H9 (cell line): ENCODE data around the gene NCOR2. TPM values are rescaled to one million over a fixed set of nuclear protein-coding genes. Genes with fewer than 3 reads are reported as not detected.

ENCODE experiments used
- DNase-seq: peaks from one replicate; pipeline ENCODE4 v3.0.0-alpha.2; 2017
- H2AFZ ChIP-seq: one replicate; pipeline ENCODE4 v1.6.1; 2013; ENCODE audit warnings: mild to moderate bottlenecking, low read length, control low read depth, moderate library complexity
- H2AK5ac ChIP-seq: 2 replicates; pipeline ENCODE4 v1.6.1; 2013; ENCODE audit warnings: low read length, control low read depth, mixed read lengths; ENCODE audit not compliant: insufficient read length
- H2BK120ac ChIP-seq: one replicate; pipeline ENCODE4 v1.6.1; 2013; ENCODE audit warnings: low read depth, mild to moderate bottlenecking, low read length, control low read depth, inconsistent platforms; ENCODE audit not compliant: poor library complexity, severe bottlenecking
- H2BK12ac ChIP-seq: 2 replicates; pipeline ENCODE4 v1.6.1; 2013; ENCODE audit warnings: low read length, control low read depth, mixed read lengths, low read depth; ENCODE audit not compliant: insufficient read length
- H2BK15ac ChIP-seq: 2 replicates; pipeline ENCODE4 v1.6.1; 2013; ENCODE audit warnings: low read depth, low read length, control low read depth
- H2BK20ac ChIP-seq: one replicate; pipeline ENCODE4 v1.6.1; 2013; ENCODE audit warnings: low read depth, mild to moderate bottlenecking, low read length, control low read depth, inconsistent platforms; ENCODE audit not compliant: poor library complexity, severe bottlenecking
- H2BK5ac ChIP-seq: 2 replicates; pipeline ENCODE4 v1.6.1; 2013; ENCODE audit warnings: low read length, control low read depth, mixed read lengths; ENCODE audit not compliant: insufficient read length
- H3K14ac ChIP-seq: 2 replicates; pipeline ENCODE4 v1.6.1; 2013; ENCODE audit warnings: low read length, control low read depth; ENCODE audit not compliant: insufficient read depth
- H3K18ac ChIP-seq: 2 replicates; pipeline ENCODE4 v1.6.1; 2013; ENCODE audit warnings: low read depth, mild to moderate bottlenecking, mixed read lengths, low read length, control low read depth; ENCODE audit not compliant: insufficient read length
- H3K23ac ChIP-seq: 2 replicates; pipeline ENCODE4 v1.6.1; 2013; ENCODE audit warnings: low read length, control low read depth, mixed read lengths, low read depth; ENCODE audit not compliant: insufficient read length
- H3K23me2 ChIP-seq: 2 replicates; pipeline ENCODE4 v1.6.1; 2013; ENCODE audit warnings: low read depth, mild to moderate bottlenecking, mixed read lengths, low read length, control low read depth; ENCODE audit not compliant: insufficient read length, poor library complexity, severe bottlenecking
- H3K27ac ChIP-seq: 2 replicates; pipeline ENCODE4 v1.5.1; 2013; ENCODE audit warnings: low read length, control low read depth, mixed read lengths, low read depth; ENCODE audit not compliant: insufficient read length
- H3K27me3 ChIP-seq: 2 replicates; pipeline ENCODE4 v1.6.1; 2013; ENCODE audit warnings: low read length, control low read depth, inconsistent platforms; ENCODE audit not compliant: insufficient read depth
- H3K4ac ChIP-seq: 2 replicates; pipeline ENCODE4 v1.6.1; 2013; ENCODE audit warnings: low read depth, mild to moderate bottlenecking, control low read depth, inconsistent platforms, low read length, moderate library complexity
- H3K4me1 ChIP-seq: 2 replicates; pipeline ENCODE4 v1.6.1; 2013; ENCODE audit warnings: low read length, control low read depth, inconsistent platforms; ENCODE audit not compliant: insufficient read depth
- H3K4me2 ChIP-seq: 2 replicates; pipeline ENCODE4 v1.6.1; 2013; ENCODE audit warnings: low read length, control low read depth, mixed read lengths; ENCODE audit not compliant: insufficient read length, insufficient read depth
- H3K56ac ChIP-seq: 2 replicates; pipeline ENCODE4 v1.6.1; 2013; ENCODE audit warnings: low read depth, mild to moderate bottlenecking, mixed read lengths, low read length, control low read depth; ENCODE audit not compliant: insufficient read length
- H3K79me1 ChIP-seq: 2 replicates; pipeline ENCODE4 v1.6.1; 2013; ENCODE audit warnings: low read depth, mild to moderate bottlenecking, moderate library complexity, low read length, control low read depth, inconsistent platforms; ENCODE audit not compliant: insufficient read depth, poor library complexity, severe bottlenecking
- H3K79me2 ChIP-seq: 2 replicates; pipeline ENCODE4 v1.6.1; 2013; ENCODE audit warnings: low read length, control low read depth, inconsistent platforms; ENCODE audit not compliant: insufficient read depth
- H3K9ac ChIP-seq: 2 replicates; pipeline ENCODE4 v1.6.1; 2013; ENCODE audit warnings: low read length, control low read depth, mixed read lengths; ENCODE audit not compliant: insufficient read length; ENCODE audit errors: extremely low read depth
- H3K9me3 ChIP-seq: one replicate; pipeline ENCODE4 v1.6.1; 2013; ENCODE audit warnings: low read depth, low read length, inconsistent platforms; ENCODE audit not compliant: control insufficient read depth
- H3T11ph ChIP-seq: one replicate; pipeline ENCODE4 v1.6.1; 2013; ENCODE audit warnings: mild to moderate bottlenecking, low read length, control low read depth, inconsistent platforms
- H4K20me1 ChIP-seq: one replicate; pipeline ENCODE4 v1.6.1; 2013; ENCODE audit not compliant: control insufficient read depth, insufficient read length, insufficient read depth
- H4K5ac ChIP-seq: 2 replicates; pipeline ENCODE4 v1.6.1; 2013; ENCODE audit warnings: low read depth, mild to moderate bottlenecking, mixed read lengths, low read length, control low read depth; ENCODE audit not compliant: insufficient read length
- H4K8ac ChIP-seq: replicated peaks from 2 replicates; pipeline ENCODE4 v1.6.1; 2013; ENCODE audit warnings: low read length, control low read depth, mixed read lengths, low read depth; ENCODE audit not compliant: insufficient read length
- H4K91ac ChIP-seq: 2 replicates; pipeline ENCODE4 v1.6.1; 2013; ENCODE audit warnings: low read depth, mild to moderate bottlenecking, moderate library complexity, mixed read lengths, low read length, control low read depth; ENCODE audit not compliant: insufficient read length
- H3K27ac Mint-ChIP-seq, 3 experiments: 2 replicates in 2 of 3; 3 replicates in 1 of 3; pipeline ENCODE4 v1.8.0; 2020 to 2021; ENCODE audit warnings: mixed read lengths in 3 of 3, mild to moderate bottlenecking in 1 of 3, moderate library complexity in 1 of 3
- H3K27me3 Mint-ChIP-seq: 2 replicates; pipeline ENCODE4 v1.8.0; 2021; ENCODE audit warnings: low read depth, mild to moderate bottlenecking, moderate library complexity, mixed read lengths
- H3K36me3 Mint-ChIP-seq, 3 experiments: 2 replicates in 2 of 3; 3 replicates in 1 of 3; pipeline ENCODE4 v1.8.0; 2020 to 2021; ENCODE audit warnings: low read depth in 3 of 3, mixed read lengths in 3 of 3; ENCODE audit not compliant: insufficient read depth in 1 of 3
- H3K4me1 Mint-ChIP-seq, 2 experiments: 2 replicates each; pipeline ENCODE4 v1.8.0; 2020; ENCODE audit warnings: mixed read lengths in 2 of 2
- H3K4me3 Mint-ChIP-seq, 2 experiments: 2 replicates in 1 of 2; 3 replicates in 1 of 2; pipeline ENCODE4 v1.8.0; 2020 to 2021; ENCODE audit warnings: mild to moderate bottlenecking in 2 of 2, mixed read lengths in 2 of 2, moderate library complexity in 1 of 2
- H3K9me3 Mint-ChIP-seq, 2 experiments: 2 replicates in 1 of 2; 3 replicates in 1 of 2; pipeline ENCODE4 v1.8.0; 2020; ENCODE audit warnings: mild to moderate bottlenecking in 2 of 2, mixed read lengths in 2 of 2, moderate library complexity in 1 of 2
- WGBS: extraction: QIAGEN DNeasy Blood & Tissue Kit; methylation state at CpG from one replicate; pipeline ENCODE4 v1.1.7; 2013; ENCODE audit warnings: missing lambda C conversion rate, low lambda C conversion rate, mixed read lengths; ENCODE audit not compliant: insufficient read length; ENCODE audit errors: extremely low coverage; 5-methylcytosine and 5-hydroxymethylcytosine counted together
- total RNA-seq: library from RNA; stranded (reverse); gene quantifications from 2 replicates; pipeline ENCODE4 v1.2.1, GENCODE V29; 2021
- TF ChIP-seq, protein P1 (sequence below): fragments of 200-600 bp; sonication (generic); conservative IDR thresholded peaks from 3 replicates; pipeline ENCODE4 v1.8.0; 2021; ENCODE audit warnings: antibody characterized with exemption, mild to moderate bottlenecking

NCOR2 gene
- total RNA-seq, 1 experiment from 2014 or later: 226 TPM

DNA sequence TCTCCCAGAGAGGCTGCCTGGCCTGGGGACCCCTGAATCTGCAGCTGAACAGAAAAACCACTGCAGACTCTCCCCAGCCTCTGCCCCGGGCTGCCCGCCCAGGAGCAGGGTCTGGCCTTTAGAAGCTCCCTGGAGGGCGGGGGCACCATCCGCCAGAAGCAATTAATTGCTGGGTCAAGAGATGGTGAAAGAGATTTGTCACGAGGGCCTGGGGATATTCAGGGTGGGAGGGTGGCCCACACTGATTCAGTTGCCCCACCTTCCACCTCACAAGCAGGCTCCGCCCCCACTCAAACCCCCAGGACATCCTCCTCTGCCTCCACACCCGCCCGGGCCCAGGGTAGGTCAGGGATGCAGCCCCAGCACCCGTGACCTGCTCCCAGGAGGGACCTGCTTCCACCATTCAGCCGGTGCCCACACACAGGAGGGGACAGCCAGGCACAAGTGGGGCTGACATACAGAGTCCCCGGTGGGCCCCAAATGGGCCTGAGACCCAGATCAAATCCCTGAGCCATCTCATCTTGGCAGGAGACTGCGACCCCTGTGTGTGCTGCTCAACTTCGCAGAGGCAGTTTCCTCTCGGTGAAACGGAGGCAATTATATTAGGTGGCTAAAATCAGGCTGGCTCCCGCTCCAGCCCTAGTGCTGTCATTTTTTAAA, 23.0 kb downstream of the NCOR2 start:
- Histone ChIP-seq H2BK12ac (no peak overlapping the region), H3T11ph (no peak overlapping the region), H3K56ac (no peak overlapping the region), H3K27me3 (no peaks in the 10 kb centered on the region), H4K20me1 (no peaks in the 10 kb centered on the region), H3K9me3 (no peaks in the 10 kb centered on the region), H4K8ac (no peak overlapping the region), H3K14ac (no peak overlapping the region; the same call in 1 of the 2 replicates), H2BK15ac (no peak overlapping the region), H3K18ac (no peak overlapping the region), H2AFZ (no peak overlapping the region), H3K4me2 (no peak overlapping the region), H4K91ac (no peak overlapping the region), H3K4me1 (peaks cover 3% of the 10 kb centered on the region; the same call in 1 of the 2 replicates), H3K79me2 (peaks cover 66% of the 10 kb centered on the region), H3K4ac (no peak overlapping the region), H3K9ac (no peak overlapping the region), H3K23ac (no peak overlapping the region), H2AK5ac (no peak overlapping the region), H4K5ac (no peak overlapping the region), H2BK20ac (no peak overlapping the region), H3K23me2 (no peaks in the 10 kb centered on the region), H3K79me1 (no peaks in the 10 kb centered on the region), H3K27ac (no peak overlapping the region), H2BK5ac (no peak overlapping the region), H2BK120ac (no peak overlapping the region)
- Mint-ChIP-seq H3K27ac (peak overlapping the region in 2 of 3 experiments; percentile 11 to 53; a peak in 2 of 7 replicates), H3K4me3 (no peak overlapping the region), H3K27me3 (no peaks in the 10 kb centered on the region), H3K9me3 (no peaks in the 10 kb centered on the region), H3K36me3 (peaks cover 5 to 12% (median 10%) of the 10 kb centered on the region in 3 experiments; a peak in 6 of 7 replicates), H3K4me1 (peaks cover 33 to 46% of the 10 kb centered on the region in 2 experiments)
- no CpG with 5 or more reads among the region's 16 CpGs for WGBS
- DNase-seq: no peak
- TF ChIP-seq, protein P1, sequence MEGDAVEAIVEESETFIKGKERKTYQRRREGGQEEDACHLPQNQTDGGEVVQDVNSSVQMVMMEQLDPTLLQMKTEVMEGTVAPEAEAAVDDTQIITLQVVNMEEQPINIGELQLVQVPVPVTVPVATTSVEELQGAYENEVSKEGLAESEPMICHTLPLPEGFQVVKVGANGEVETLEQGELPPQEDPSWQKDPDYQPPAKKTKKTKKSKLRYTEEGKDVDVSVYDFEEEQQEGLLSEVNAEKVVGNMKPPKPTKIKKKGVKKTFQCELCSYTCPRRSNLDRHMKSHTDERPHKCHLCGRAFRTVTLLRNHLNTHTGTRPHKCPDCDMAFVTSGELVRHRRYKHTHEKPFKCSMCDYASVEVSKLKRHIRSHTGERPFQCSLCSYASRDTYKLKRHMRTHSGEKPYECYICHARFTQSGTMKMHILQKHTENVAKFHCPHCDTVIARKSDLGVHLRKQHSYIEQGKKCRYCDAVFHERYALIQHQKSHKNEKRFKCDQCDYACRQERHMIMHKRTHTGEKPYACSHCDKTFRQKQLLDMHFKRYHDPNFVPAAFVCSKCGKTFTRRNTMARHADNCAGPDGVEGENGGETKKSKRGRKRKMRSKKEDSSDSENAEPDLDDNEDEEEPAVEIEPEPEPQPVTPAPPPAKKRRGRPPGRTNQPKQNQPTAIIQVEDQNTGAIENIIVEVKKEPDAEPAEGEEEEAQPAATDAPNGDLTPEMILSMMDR: no peak
